Right ventricle myocardium inferior (tissue), 1 donor: ENCODE results near the gene KNSTRN. TPM values are rescaled to one million over a fixed set of nuclear protein-coding genes. Genes with fewer than 3 reads are reported as not detected.

Experiments
- ATAC-seq: fragments of 200-7000 bp; cut with Tn5 transposase; one replicate; pipeline ENCODE4 v1.9.1; 2020; ENCODE audit warnings: mild to moderate bottlenecking, moderate library complexity
- DNase-seq: peaks from one replicate; pipeline ENCODE4 v3.0.0; 2021; ENCODE audit errors: missing footprints
- intact Hi-C: fragments of 100-400 bp; cut with DNase I; formaldehyde crosslinking; loops from one replicate; pipeline ENCODE4 v1.11.0; 2022
- total RNA-seq: library from RNA; stranded (reverse); fragmentation: NEBNext Ultra II Directional; extraction: Animal tissue kit (Norgen Biotek cat#: 25700); gene quantifications from one replicate; pipeline ENCODE4 v1.2.1, GENCODE V29; 2021
- donor health status: DM: no; HTN: yes; CAD: no; lungs with severe emphysema.

The KNSTRN gene
- total RNA-seq, 1 donor from 2014 or later = 8.5 TPM

- intact Hi-C loops = no loop called here
- DNase-seq (no peak), ATAC-seq (no peak)
Observed at GRCh38 chr15:40415226-40415625, 32.7 kb downstream of the KNSTRN start.

- DNase-seq (no peak), ATAC-seq (no peak)
- intact Hi-C loops = no loop called here
Observed at GRCh38 chr15:40416056-40416455, 33.5 kb downstream of the KNSTRN start.

- DNase-seq (no peak), ATAC-seq (no peak)
- intact Hi-C loops = no loop called here
Observed at GRCh38 chr15:40418126-40418525, 35.6 kb downstream of the KNSTRN start.

- ATAC-seq = peak; percentile 62
- no peak for DNase-seq
- intact Hi-C loops = loop anchor here (2.0 kb wide), 2 partner anchors 53 to 79 kb away; partner anchors contain the start of gene CCDC9B
Observed at GRCh38 chr15:40420071-40420713, 37.7 kb downstream of the KNSTRN start.

- intact Hi-C loops = loop anchor here (1.0 to 2.0 kb wide), 3 partner anchors 54 to 97 kb away; partner anchors contain the start of genes CCDC9B and INAFM2
- ATAC-seq (no peak), DNase-seq (no peak)
Observed at GRCh38 chr15:40420793-40421192, 38.3 kb downstream of the KNSTRN start.

DNA sequence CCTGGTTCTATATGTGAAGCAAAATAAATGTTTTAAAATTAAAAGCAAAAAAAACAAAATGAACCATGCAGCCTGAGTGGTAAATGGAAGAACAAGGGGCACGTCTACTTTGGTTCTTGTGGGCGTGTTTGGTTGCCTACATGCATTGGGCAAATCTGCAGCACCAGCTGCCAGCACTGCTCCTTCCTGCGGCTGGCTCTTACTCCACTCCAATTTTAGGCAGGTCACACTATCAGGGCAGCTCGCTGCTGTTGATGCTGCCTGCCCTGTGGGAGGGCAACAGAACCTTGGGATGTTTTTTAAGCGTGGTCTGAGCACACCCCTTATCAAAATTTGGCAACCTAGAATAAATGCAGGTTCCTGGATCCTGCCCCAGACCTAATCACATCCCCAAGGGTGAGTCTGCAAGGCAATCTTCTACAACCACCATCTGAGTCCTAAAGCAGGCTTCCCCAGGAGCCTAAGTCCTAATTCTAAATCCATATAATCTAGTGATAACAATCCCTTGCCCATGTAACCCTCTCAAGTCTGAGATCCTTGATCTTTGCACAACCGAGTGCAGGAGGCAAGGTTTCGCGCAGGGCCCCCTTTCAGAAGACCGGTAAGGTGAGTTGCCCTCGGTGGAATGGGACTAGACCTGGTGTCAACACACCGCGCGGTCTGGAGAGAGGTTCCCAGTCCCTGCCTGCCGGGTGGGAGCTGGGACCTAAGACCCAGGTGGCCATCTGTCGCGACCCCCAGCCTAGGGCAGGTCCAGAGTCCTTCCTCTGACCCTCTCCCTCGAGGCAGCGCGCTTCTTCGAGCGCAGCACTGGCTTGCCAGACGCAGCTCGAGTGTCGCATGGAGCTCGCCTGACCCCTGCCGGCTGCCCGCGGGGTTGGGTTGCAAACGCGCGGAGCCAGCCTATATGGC is 39.0 kb downstream of the KNSTRN start:
- DNase-seq = peak; percentile 93
- intact Hi-C loops = loop anchor here (1.0 to 2.0 kb wide), 4 partner anchors 55 to 142 kb away; partner anchors contain the start of genes CCDC9B and INAFM2
- ATAC-seq = peak; percentile 92

DNA sequence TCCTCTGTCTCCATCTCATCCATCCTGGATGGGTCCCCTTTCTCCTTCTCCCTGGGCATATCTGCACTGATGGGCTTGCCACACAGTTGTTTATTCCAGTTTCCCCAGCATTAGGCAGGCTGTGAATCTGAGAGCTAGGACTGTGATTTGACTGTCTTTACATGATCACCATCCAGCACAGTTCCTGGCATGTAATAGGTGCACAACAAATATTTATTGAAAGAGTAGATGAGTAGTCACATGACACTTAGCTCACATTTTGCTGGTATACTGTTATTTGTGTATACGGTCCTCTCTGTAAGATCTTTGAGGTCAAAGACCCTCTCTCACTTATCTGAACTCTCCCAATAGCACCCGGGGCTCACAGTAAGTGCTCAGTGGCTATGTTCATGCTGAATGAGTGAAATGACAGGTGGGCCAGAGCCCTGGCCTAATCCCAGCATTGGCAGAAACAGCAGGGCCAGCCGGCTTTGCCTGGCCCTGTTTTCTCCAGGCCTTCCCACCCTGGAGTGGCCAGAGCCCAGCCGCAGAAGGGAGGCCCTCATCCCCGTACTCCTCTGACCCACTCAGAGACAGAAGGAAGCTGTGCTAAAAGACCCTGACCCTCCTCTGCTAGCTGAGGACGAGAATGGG is 42.1 kb downstream of the KNSTRN start:
- intact Hi-C loops = no loop called here
- DNase-seq (no peak), ATAC-seq (no peak)

DNA sequence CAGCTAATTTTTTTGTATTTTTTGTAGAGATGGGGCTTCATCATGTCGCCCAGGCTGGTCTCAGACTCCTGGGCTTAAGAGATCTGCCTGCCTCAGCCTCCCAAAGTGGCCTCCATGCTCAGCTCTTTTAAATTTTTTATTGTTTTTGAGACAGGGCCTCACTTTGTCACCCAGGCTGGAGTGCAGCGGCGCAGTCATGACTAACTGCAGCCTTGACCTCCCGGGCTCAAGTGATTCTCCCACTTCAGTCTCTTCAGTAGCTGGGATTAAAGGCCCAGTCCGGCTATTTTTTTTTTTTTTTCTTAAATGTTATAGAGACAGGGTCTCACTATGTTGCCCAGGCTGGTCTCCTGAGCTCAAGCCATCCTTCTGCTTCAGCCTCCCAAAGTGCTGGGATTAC is 43.2 kb downstream of the KNSTRN start:
- DNase-seq = no peak
- intact Hi-C loops = no loop called here
- no peak for ATAC-seq

DNA sequence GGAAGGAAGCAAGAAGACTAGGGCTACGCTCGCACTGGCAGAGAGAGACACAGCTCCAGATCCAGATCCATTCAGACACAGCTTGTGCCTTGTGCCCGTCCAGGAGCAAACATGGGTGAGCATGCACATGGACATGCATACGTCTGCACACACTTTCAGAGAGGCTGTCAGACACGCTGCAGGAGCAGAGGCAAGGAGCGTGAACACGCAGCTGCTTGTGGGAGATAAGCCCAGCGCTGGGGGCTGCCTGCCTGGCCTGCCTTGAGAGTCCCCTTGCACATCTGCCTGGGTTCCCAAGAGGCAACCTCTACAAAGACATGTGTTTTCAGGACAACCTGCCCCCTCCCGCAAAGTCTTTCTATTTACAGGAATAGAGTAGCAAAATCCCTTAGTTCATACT is 44.7 kb downstream of the KNSTRN start:
- intact Hi-C loops = no loop called here
- DNase-seq (no peak), ATAC-seq (no peak)

DNA sequence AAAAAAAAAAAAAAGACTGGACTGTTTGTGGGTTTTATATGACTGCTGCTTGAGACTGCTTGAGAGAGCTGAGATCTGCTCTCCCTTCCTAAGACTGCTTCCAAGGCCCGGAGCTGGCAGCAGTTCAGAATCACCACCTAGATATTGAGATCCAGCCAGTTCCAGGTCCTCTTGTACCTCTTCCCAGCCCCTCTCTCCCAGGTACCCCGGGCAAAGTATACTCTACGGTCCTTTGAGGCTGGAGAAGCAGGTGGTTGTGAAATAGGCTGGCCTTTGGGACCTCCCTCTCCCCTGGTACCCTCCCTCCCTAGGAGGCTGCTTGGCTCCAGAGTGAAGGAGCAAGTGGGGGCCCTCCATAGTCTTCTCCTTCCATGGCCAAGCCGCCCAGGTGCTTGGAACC is 45.7 kb downstream of the KNSTRN start:
- DNase-seq (no peak), ATAC-seq (no peak)
- intact Hi-C loops = no loop called here

DNA sequence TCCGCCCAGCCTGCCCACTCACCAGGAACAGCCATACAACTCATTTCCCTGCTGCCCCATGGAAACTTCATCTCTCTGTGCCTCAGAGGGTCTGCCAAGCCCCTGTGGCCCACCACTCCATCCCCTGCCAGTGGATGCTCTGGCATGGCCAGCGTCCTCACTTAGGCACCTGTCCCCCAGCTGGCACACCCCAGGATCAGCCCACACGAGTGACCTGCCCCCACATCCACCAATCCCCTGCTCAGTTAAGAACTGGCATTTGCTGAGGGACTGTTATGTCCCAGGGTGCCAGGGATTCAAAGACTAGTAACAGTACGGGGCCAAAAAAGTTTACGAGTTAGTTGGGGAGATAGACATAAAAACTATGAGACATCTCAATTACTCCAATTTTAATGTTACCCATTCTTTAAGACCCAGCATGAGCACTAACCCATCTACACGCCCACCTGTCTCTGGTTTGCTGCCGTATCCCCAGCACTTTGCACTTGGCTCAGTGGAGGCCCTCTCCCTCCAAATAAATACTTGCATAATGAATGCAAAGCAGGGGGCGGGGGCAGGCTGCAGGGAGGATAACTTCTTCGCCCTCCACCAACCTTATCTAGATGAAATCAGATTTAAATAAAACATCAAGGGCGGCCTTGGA is 46.7 kb downstream of the KNSTRN start:
- no peak for DNase-seq
- intact Hi-C loops = no loop called here
- no peak for ATAC-seq

- intact Hi-C loops = no loop called here
Observed at GRCh38 chr15:40430271-40430805, 47.8 kb downstream of the KNSTRN start.

GRCh38 chr15:40435023-40435709 is 52.6 kb downstream of the KNSTRN start:
- DNase-seq (no peak), ATAC-seq (no peak)
- intact Hi-C loops = no loop called here

More at GRCh38 chr15:40430271-40430805, 47.8 kb downstream of the KNSTRN start:
- DNase-seq (no peak), ATAC-seq (no peak)

DNA sequence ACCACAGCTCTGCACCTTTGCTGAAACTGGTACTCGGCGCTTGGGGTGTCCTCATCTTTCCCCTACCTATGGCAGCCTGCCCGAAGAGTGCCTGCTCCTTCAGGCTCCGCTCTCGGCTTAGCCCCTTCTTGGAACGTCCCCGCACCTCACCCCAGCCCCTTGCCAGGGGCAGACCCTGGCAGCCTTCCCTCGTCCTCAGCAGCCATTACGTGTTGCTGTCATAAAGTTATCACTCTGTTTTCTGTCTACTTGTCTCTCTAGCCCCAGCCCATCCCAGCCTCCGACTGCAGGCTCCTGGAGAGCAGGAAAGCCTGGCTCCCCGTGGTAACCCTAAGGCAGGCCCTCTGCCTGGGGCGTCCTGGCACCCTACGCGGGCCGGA is 53.2 kb downstream of the KNSTRN start:
- ATAC-seq = no peak
- DNase-seq = no peak
- intact Hi-C loops = no loop called here

DNA sequence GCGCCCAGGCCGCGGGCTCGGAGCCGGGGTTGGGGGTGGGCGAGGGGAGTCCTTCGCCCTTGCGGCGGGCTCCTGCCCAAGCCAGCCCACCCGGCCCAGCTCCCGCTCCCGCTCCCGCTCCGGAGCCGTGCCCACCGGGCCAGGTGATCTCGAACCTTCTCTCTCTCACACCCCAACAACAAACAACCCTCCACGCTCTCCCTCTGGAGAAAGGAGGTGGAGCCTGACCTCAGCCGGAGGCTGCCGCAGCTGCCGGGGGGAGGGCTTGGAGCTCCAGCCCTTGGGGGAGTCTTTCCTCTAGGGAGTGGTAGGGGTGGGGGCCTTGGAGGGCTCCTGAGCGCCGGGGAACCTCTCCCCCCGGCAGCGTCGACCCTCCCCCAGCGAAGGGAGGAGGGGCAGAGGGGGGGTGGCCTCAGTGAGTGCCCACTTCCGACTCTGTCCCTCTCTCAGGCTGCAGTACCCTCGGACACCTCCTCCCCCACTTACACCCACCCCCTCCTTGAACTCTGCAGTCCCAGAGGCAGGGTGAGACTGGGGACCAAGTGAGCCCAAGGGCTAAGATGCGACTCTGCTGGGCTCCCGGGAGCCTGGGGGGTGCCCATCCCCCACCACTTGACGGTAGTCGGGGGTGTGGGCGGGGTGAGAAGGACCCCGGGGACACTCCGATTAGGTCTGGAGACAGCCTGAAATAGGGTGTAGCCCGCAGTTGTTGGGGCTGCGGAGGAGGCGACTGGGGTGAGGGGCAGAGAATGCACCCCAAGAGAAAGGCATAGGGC is 53.8 kb downstream of the KNSTRN start:
- intact Hi-C loops = no loop called here
- ATAC-seq (no peak), DNase-seq (no peak)

DNA sequence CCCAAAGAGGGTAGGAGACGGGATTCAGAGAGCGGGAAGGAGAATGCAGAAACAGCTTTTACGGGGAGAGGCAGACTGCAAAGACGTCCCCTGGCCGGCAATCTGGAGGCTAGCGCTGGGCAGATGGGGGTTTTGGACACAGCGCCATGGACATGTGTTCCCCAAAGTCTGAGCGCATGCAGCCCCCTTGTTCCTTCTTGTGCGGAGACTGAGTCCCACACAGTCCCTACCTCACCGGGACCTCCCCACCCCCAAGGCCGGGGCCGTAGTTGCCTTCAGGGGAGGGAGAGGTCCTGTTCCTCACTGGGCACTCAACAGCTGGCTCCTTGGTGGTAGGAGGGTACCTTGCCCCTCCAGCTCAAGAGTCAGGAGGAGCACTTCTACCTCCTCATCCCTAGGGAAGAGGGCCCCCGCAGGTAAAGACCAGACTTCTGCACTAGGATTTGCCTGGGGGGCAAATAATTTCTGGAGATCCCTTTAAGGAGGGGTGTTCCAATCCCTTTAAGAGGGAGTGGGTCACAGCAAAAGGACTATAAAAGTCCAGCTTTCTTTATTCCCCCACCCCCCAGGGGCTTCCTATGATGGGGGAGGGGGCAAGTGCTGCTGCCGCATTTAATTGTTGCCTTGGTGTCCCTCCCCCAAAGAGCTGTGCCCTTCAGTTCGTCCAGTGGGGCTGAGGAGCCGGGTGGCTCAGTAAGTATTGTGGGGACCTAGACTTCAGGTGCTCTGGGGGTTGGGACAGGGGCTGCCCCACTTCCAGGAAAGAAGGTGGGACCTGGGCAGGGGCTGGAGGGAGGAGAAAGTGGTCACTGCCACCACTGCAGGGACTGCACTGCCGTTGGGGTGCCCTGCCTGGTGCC is 54.6 kb downstream of the KNSTRN start:
- DNase-seq = no peak
- no peak for ATAC-seq
- intact Hi-C loops = no loop called here
